Vagina (tissue), 2 donors: ENCODE measurements around the gene TBC1D22A. TPM values are rescaled to one million over a fixed set of nuclear protein-coding genes. Genes with fewer than 3 reads are reported as not detected.

ENCODE experiments used
- DNase-seq, 2 donors: peaks; one replicate each; pipeline ENCODE4 v3.0.0-alpha.2; 2017; ENCODE audit errors: extremely low spot score in 2 of 2
- H3K27ac ChIP-seq: fragments of 200-600 bp; sonication (generic); one replicate; pipeline ENCODE4 v1.5.1; 2019
- H3K27me3 ChIP-seq: fragments of 200-600 bp; sonication (generic); one replicate; pipeline ENCODE4 v1.5.1; 2019
- H3K36me3 ChIP-seq, 2 donors: fragments of 200-600 bp; sonication (generic); one replicate each; pipeline ENCODE4 v1.5.1; 2017 to 2019
- H3K4me1 ChIP-seq: fragments of 200-600 bp; sonication (generic); one replicate; pipeline ENCODE4 v1.5.1; 2019
- H3K4me3 ChIP-seq, 2 donors: fragments of 200-600 bp; sonication (generic); 1 replicate in 1 of 2; 2 replicates in 1 of 2; pipeline ENCODE4 v1.5.1; 2016 to 2019
- H3K9me3 ChIP-seq: fragments of 200-600 bp; sonication (generic); one replicate; pipeline ENCODE4 v1.5.1; 2019
- CTCF ChIP-seq, 3 experiments: fragments of 450-650 bp in 2 of 3; fragments of 200-600 bp in 1 of 3; sonication (generic) in 1 of 3; IDR thresholded peaks; one replicate each; pipeline ENCODE4 v1.5.1; 2017 to 2019; ENCODE audit warnings: antibody characterized with exemption in 3 of 3, mild to moderate bottlenecking in 2 of 3, moderate library complexity in 2 of 3
- POLR2A ChIP-seq, 2 donors: fragments of 450-650 bp; IDR thresholded peaks; one replicate each; pipeline ENCODE4 v1.6.1; 2017; ENCODE audit warnings: antibody characterized with exemption in 2 of 2, mild to moderate bottlenecking in 2 of 2, moderate library complexity in 2 of 2
- POLR2AphosphoS5 ChIP-seq, 2 donors: sonication (generic); formaldehyde crosslinking; IDR thresholded peaks; one replicate each; pipeline ENCODE4 v1.9.0; 2017; ENCODE audit warnings: antibody characterized with exemption in 2 of 2, mild to moderate bottlenecking in 2 of 2, low read depth in 1 of 2; ENCODE audit not compliant: insufficient read depth in 1 of 2
- intact Hi-C: fragments of 100-400 bp; cut with DNase I; formaldehyde crosslinking; loops from one replicate; pipeline ENCODE4 v1.15.1; 2023
- total RNA-seq: library from RNA; depleted of rRNA; stranded (reverse); fragments of >200 nt; gene quantifications from one replicate; pipeline ENCODE4 v1.2.3, GENCODE V29; 2016

Gene TBC1D22A
- total RNA-seq, 1 donor from 2014 or later, result 38.3 TPM

- no peaks in the 10 kb centered on the region for H3K4me1 ChIP-seq
- peak in 1 of 2 donors; percentile 90 for DNase-seq
- intact Hi-C loops, result no loop called here
- H3K9me3 ChIP-seq, result no peaks in the 10 kb centered on the region
- H3K36me3 ChIP-seq, result no peaks in the 10 kb centered on the region
- H3K4me3 ChIP-seq, result no peak overlapping the region
- no peak overlapping the region for H3K27ac ChIP-seq
- TF ChIP-seq CTCF (IDR thresholded peaks at IDR 0.05) (no peak), POLR2A (IDR thresholded peaks at IDR 0.05) (no peak), POLR2AphosphoS5 (IDR thresholded peaks at IDR 0.05; ENCODE audit: insufficient read depth in 1 of 2, low read depth in 1 of 2) (no peak)
- H3K27me3 ChIP-seq, result no peaks in the 10 kb centered on the region
These were observed 445.6 kb downstream of the TBC1D22A start for GRCh38 chr22:47207846-47208554.

DNA sequence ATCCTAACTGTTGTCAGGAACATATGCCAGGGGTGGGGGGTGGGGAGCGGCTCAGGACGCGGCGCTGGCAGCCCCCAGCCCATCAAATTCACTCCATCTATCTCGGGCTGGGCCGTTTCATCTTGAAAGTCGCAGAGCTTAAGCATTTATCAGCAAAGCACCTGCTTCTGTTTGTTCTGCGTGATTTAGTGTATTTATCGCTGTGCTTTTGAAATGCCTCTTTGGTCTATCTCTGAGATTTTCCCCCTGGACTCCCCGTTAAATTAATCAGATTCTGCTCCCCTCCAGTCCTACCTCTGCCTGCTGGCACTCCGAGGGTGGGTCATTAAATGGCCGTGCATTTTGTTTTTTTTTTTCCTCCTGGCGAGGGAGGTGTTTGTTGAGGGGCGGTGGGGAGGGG is 446.2 kb downstream of the TBC1D22A start:
- Histone ChIP-seq H3K27me3 (no peaks in the 10 kb centered on the region), H3K27ac (no peak overlapping the region), H3K9me3 (no peaks in the 10 kb centered on the region), H3K4me3 (no peak overlapping the region), H3K4me1 (no peaks in the 10 kb centered on the region), H3K36me3 (no peaks in the 10 kb centered on the region)
- no peak for TF ChIP-seq CTCF (IDR thresholded peaks at IDR 0.05)
- no peak for TF ChIP-seq POLR2AphosphoS5 (IDR thresholded peaks at IDR 0.05; ENCODE audit: insufficient read depth in 1 of 2, low read depth in 1 of 2)
- no peak for TF ChIP-seq POLR2A (IDR thresholded peaks at IDR 0.05)
- no peak for DNase-seq
- intact Hi-C loops, result no loop called here

DNA sequence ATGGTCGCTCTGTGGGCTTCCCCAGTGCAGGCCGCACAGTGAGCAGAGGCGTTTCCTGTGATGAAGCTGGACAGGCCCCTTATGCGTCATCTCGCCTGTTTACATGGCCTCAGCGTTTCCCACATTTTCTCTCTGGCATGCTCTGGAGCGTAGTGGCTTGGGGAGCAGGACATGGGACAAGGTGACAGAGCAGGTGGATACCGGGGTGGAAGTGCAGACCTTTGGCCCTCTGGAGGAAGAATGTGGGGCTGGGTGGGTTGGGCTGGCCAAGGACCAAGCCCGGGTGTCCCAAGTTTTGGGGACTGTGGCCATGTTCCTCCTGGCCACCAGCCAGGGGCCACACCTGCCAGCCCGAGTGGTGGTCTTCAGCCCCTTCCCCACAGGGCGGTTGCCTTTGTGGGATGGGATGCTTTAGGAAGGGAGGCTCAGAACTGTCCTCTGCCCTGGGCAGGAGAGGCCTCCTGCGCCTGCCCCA is 446.6 kb downstream of the TBC1D22A start:
- DNase-seq, result peak in 1 of 2 donors; percentile 85
- TF ChIP-seq POLR2AphosphoS5 (IDR thresholded peaks at IDR 0.05; ENCODE audit: insufficient read depth in 1 of 2, low read depth in 1 of 2) (no peak), POLR2A (IDR thresholded peaks at IDR 0.05) (no peak), CTCF (IDR thresholded peaks at IDR 0.05) (no peak)

GRCh38 chr22:47209547-47210023 is 447.1 kb downstream of the TBC1D22A start:
- TF ChIP-seq POLR2AphosphoS5 (IDR thresholded peaks at IDR 0.05; ENCODE audit: insufficient read depth in 1 of 2, low read depth in 1 of 2), result no peak
- Histone ChIP-seq H3K4me3 (no peak overlapping the region), H3K36me3 (no peaks in the 10 kb centered on the region), H3K27ac (no peak overlapping the region), H3K27me3 (no peaks in the 10 kb centered on the region), H3K9me3 (no peaks in the 10 kb centered on the region), H3K4me1 (no peaks in the 10 kb centered on the region)
- DNase-seq, result peak in 1 of 2 donors; percentile 93
- intact Hi-C loops, result no loop called here

More for the DNA sequence above, 446.6 kb downstream of the TBC1D22A start:
- Histone ChIP-seq H3K27ac (no peak overlapping the region), H3K36me3 (no peaks in the 10 kb centered on the region), H3K4me3 (no peak overlapping the region), H3K4me1 (no peaks in the 10 kb centered on the region), H3K9me3 (no peaks in the 10 kb centered on the region), H3K27me3 (no peaks in the 10 kb centered on the region)
- intact Hi-C loops, result no loop called here

- DNase-seq, result peak in 1 of 2 donors; percentile 81
- no peaks in the 10 kb centered on the region for H3K4me1 ChIP-seq
- no peaks in the 10 kb centered on the region for H3K36me3 ChIP-seq
- TF ChIP-seq POLR2A (IDR thresholded peaks at IDR 0.05) (no peak), CTCF (IDR thresholded peaks at IDR 0.05) (no peak), POLR2AphosphoS5 (IDR thresholded peaks at IDR 0.05; ENCODE audit: insufficient read depth in 1 of 2, low read depth in 1 of 2) (no peak)
- no peaks in the 10 kb centered on the region for H3K9me3 ChIP-seq
- H3K27ac ChIP-seq, result no peak overlapping the region
- no peak overlapping the region for H3K4me3 ChIP-seq
- intact Hi-C loops, result no loop called here
- H3K27me3 ChIP-seq, result no peaks in the 10 kb centered on the region
These were observed 447.7 kb downstream of the TBC1D22A start for GRCh38 chr22:47210112-47210657.
